ENCODE data around the gene PICALM.

Gene PICALM

GRCh38 chr11:85951428-85952107, 117.3 kb downstream of the PICALM start (continued):
- no peak for TF ChIP-seq TOX (CRISPR knock-in tag; IDR thresholded peaks at IDR 0.05; ENCODE audit: borderline replicate concordance)

DNA sequence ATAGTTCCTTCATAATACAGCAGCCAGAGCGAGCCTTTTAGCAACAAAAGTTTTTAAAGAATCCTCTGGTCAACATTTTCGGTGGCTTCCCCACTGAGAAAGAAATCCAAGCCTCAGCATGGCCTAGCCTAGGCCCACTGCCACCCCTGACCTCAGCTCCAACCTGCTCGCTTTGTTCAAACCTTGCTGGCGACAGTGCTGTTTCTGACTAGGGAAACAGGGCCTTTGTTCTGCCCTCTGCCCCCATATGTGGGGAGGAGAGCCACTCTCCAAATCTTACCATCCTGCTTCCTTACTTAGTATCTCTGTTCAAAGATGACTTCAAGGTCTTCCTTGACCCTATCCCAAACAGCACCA, 117.9 kb downstream of the PICALM start:
- no peak for TF ChIP-seq CSRNP3 (CRISPR knock-in tag; IDR thresholded peaks at IDR 0.05)
- TF ChIP-seq, protein P1, sequence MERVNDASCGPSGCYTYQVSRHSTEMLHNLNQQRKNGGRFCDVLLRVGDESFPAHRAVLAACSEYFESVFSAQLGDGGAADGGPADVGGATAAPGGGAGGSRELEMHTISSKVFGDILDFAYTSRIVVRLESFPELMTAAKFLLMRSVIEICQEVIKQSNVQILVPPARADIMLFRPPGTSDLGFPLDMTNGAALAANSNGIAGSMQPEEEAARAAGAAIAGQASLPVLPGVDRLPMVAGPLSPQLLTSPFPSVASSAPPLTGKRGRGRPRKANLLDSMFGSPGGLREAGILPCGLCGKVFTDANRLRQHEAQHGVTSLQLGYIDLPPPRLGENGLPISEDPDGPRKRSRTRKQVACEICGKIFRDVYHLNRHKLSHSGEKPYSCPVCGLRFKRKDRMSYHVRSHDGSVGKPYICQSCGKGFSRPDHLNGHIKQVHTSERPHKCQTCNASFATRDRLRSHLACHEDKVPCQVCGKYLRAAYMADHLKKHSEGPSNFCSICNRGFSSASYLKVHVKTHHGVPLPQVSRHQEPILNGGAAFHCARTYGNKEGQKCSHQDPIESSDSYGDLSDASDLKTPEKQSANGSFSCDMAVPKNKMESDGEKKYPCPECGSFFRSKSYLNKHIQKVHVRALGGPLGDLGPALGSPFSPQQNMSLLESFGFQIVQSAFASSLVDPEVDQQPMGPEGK (CRISPR knock-in tag; IDR thresholded peaks at IDR 0.05; ENCODE audit: borderline replicate concordance), result no peak
- no peak for TF ChIP-seq GLIS3 (CRISPR knock-in tag; IDR thresholded peaks at IDR 0.05)
- no peak for TF ChIP-seq BACH2 (CRISPR knock-in tag; IDR thresholded peaks at IDR 0.05; ENCODE audit: borderline replicate concordance)
- no peak for TF ChIP-seq RARB (CRISPR knock-in tag; IDR thresholded peaks at IDR 0.05)
- TF ChIP-seq TCF4 (CRISPR knock-in tag; IDR thresholded peaks at IDR 0.05; ENCODE audit: borderline replicate concordance), result no peak
- ATAC-seq, result no peak; the same call in 2 of the 3 replicates

DNA sequence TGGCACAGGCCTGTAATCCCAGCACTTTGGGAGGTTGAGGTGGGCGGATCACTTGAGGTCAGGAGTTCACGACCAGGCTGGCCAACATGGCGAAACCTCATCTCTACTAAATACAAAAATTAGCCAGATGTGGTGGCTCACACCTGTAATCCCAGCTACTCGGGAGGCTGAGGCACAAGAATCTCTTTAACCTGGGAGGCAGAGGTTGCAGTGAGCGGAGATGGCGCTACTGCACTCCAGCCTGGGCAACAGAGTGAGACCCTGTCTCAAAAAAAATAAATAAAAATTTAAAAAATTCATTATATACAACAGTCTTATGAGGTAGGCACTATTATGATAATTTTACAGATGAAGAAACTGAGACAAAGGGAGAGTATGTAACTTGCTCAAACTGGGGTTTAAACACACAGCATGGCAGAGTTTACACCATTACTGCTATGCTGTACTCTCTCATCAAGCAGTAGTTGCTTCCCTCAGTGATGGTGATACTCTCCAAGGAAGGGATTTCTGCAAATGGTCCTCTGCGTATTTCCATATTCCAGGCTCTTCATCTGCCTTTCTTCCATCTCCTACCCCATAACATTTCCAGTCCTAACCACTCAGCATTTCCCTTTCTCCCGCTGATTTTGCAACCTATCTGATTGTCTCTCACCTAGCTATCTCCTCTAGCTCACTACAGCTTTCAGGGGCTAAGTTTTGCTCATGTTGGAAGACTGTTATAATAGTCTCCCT, 118.4 kb downstream of the PICALM start:
- no peak for TF ChIP-seq ZNF70 (CRISPR knock-in tag; IDR thresholded peaks at IDR 0.05)
- no peak for TF ChIP-seq TCF4 (CRISPR knock-in tag; IDR thresholded peaks at IDR 0.05; ENCODE audit: borderline replicate concordance)
- TF ChIP-seq CSDC2 (CRISPR knock-in tag; IDR thresholded peaks at IDR 0.05), result no peak
- TF ChIP-seq, protein P2, sequence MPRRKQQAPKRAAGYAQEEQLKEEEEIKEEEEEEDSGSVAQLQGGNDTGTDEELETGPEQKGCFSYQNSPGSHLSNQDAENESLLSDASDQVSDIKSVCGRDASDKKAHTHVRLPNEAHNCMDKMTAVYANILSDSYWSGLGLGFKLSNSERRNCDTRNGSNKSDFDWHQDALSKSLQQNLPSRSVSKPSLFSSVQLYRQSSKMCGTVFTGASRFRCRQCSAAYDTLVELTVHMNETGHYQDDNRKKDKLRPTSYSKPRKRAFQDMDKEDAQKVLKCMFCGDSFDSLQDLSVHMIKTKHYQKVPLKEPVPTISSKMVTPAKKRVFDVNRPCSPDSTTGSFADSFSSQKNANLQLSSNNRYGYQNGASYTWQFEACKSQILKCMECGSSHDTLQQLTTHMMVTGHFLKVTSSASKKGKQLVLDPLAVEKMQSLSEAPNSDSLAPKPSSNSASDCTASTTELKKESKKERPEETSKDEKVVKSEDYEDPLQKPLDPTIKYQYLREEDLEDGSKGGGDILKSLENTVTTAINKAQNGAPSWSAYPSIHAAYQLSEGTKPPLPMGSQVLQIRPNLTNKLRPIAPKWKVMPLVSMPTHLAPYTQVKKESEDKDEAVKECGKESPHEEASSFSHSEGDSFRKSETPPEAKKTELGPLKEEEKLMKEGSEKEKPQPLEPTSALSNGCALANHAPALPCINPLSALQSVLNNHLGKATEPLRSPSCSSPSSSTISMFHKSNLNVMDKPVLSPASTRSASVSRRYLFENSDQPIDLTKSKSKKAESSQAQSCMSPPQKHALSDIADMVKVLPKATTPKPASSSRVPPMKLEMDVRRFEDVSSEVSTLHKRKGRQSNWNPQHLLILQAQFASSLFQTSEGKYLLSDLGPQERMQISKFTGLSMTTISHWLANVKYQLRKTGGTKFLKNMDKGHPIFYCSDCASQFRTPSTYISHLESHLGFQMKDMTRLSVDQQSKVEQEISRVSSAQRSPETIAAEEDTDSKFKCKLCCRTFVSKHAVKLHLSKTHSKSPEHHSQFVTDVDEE (CRISPR knock-in tag; IDR thresholded peaks at IDR 0.05), result no peak
- TF ChIP-seq PPARA (CRISPR knock-in tag; IDR thresholded peaks at IDR 0.05; ENCODE audit: borderline replicate concordance), result no peak
- TF ChIP-seq ESRRG (CRISPR knock-in tag; IDR thresholded peaks at IDR 0.05), result no peak
- no peak for TF ChIP-seq BACH2 (CRISPR knock-in tag; IDR thresholded peaks at IDR 0.05; ENCODE audit: borderline replicate concordance)
- no peak for TF ChIP-seq CSRNP3 (CRISPR knock-in tag; IDR thresholded peaks at IDR 0.05)
- TF ChIP-seq ZFP30 (CRISPR knock-in tag; IDR thresholded peaks at IDR 0.05), result no peak
- TF ChIP-seq ARNTL (CRISPR knock-in tag; IDR thresholded peaks at IDR 0.05; ENCODE audit: borderline replicate concordance, low read depth), result no peak
- no peak for TF ChIP-seq ZC3H10 (CRISPR knock-in tag; IDR thresholded peaks at IDR 0.05)
- TF ChIP-seq SNAI2 (CRISPR knock-in tag; IDR thresholded peaks at IDR 0.05), result no peak
- TF ChIP-seq, protein P3, sequence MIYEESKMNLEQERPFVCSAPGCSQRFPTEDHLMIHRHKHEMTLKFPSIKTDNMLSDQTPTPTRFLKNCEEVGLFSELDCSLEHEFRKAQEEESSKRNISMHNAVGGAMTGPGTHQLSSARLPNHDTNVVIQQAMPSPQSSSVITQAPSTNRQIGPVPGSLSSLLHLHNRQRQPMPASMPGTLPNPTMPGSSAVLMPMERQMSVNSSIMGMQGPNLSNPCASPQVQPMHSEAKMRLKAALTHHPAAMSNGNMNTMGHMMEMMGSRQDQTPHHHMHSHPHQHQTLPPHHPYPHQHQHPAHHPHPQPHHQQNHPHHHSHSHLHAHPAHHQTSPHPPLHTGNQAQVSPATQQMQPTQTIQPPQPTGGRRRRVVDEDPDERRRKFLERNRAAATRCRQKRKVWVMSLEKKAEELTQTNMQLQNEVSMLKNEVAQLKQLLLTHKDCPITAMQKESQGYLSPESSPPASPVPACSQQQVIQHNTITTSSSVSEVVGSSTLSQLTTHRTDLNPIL (CRISPR knock-in tag; IDR thresholded peaks at IDR 0.05; ENCODE audit: low read depth), result no peak
- ATAC-seq, result no peak; the same call in 2 of the 3 replicates

DNA sequence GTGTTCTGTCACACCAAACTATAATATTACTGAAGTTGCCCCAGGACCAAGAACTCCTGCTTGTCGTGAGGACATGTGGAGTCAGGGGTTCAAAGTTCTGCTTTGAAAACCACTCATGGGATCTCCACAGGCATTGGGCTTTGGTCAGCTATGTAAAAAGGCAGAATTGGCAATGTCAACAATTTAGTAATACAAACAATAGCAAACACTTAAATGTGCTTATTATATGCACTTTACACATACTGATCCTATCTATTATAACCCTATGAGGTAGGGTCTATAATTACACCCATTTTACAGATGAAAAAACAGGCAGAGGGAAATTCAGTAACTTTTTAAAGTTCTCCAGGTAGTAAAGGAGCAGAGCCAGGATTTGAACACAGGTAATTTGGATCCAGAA, 119.1 kb downstream of the PICALM start:
- no peak for ATAC-seq
- TF ChIP-seq RARB (CRISPR knock-in tag; IDR thresholded peaks at IDR 0.05), result no peak
- no peak for TF ChIP-seq GLIS3 (CRISPR knock-in tag; IDR thresholded peaks at IDR 0.05)
- no peak for TF ChIP-seq TOX (CRISPR knock-in tag; IDR thresholded peaks at IDR 0.05; ENCODE audit: borderline replicate concordance)
- no peak for TF ChIP-seq PPARA (CRISPR knock-in tag; IDR thresholded peaks at IDR 0.05; ENCODE audit: borderline replicate concordance)
- TF ChIP-seq ZFP30 (CRISPR knock-in tag; IDR thresholded peaks at IDR 0.05), result no peak
- no peak for TF ChIP-seq ARNTL (CRISPR knock-in tag; IDR thresholded peaks at IDR 0.05; ENCODE audit: borderline replicate concordance, low read depth)
- TF ChIP-seq, protein P1 (CRISPR knock-in tag; IDR thresholded peaks at IDR 0.05; ENCODE audit: borderline replicate concordance), result no peak
- no peak for TF ChIP-seq SNAI2 (CRISPR knock-in tag; IDR thresholded peaks at IDR 0.05)
- TF ChIP-seq TCF4 (CRISPR knock-in tag; IDR thresholded peaks at IDR 0.05; ENCODE audit: borderline replicate concordance), result no peak
- TF ChIP-seq ZNF565 (CRISPR knock-in tag; conservative IDR thresholded peaks at IDR 0.05; ENCODE audit: low read depth), result no peak
- no peak for TF ChIP-seq BACH2 (CRISPR knock-in tag; IDR thresholded peaks at IDR 0.05; ENCODE audit: borderline replicate concordance)
- TF ChIP-seq ZNF70 (CRISPR knock-in tag; IDR thresholded peaks at IDR 0.05), result no peak
- TF ChIP-seq OSR1 (CRISPR knock-in tag; IDR thresholded peaks at IDR 0.05), result no peak
- TF ChIP-seq ISL1 (CRISPR knock-in tag; IDR thresholded peaks at IDR 0.05), result no peak
- TF ChIP-seq, protein P3 (CRISPR knock-in tag; IDR thresholded peaks at IDR 0.05; ENCODE audit: low read depth), result no peak
- no peak for TF ChIP-seq CSDC2 (CRISPR knock-in tag; IDR thresholded peaks at IDR 0.05)
- TF ChIP-seq ZC3H10 (CRISPR knock-in tag; IDR thresholded peaks at IDR 0.05), result no peak

Data from SK-N-SH treated with all-trans-retinoic acid at 6 μM for 48 hours (cell line).